SK-N-SH (cell line): ENCODE data around the gene ZFTA. TPM values are rescaled to one million over a fixed set of nuclear protein-coding genes. Genes with fewer than 3 reads are reported as not detected.

Experiments
- CTCF ChIA-PET: fragments of 300-600, 350-600 bp; formaldehyde crosslinking; extraction: SDS; loops from one replicate; lab custom pipeline; 2021; lab: Yijun Ruan, JAX
- POLR2A ChIA-PET: fragments of 350-600 bp; sonication (Branson Sonifier 250); formaldehyde crosslinking; extraction: SDS; loops from one replicate; lab custom pipeline; 2020; ENCODE audit warnings: antibody characterized with exemption, inconsistent platforms; lab: Yijun Ruan, JAX
- DNase-seq: peaks from one replicate; pipeline ENCODE4 v3.0.0; 2012
- H2AFZ ChIP-seq: fragments of 200-600 bp; sonication (generic); 2 replicates; pipeline ENCODE4 v1.8.1; 2016; ENCODE audit warnings: antibody characterized with exemption, mild to moderate bottlenecking, low read depth
- H3F3A ChIP-seq: fragments of 200-600 bp; sonication (generic); replicated peaks from 2 replicates; pipeline ENCODE3; 2016; ENCODE audit warnings: antibody characterized with exemption, mild to moderate bottlenecking; ENCODE audit not compliant: insufficient read depth
- H3K27ac ChIP-seq, 2 experiments: fragments of 200-500 bp in 1 of 2; fragments of 200-600 bp in 1 of 2; sonication (Bioruptor generic) in 1 of 2; sonication (generic), shearing (Covaris generic) in 1 of 2; 2 replicates each; pipeline versions ENCODE4 v1.5.1 to v1.6.1; 2014 to 2016; ENCODE audit warnings: low read depth in 2 of 2, inconsistent platforms in 1 of 2, low read length in 1 of 2, mild to moderate bottlenecking in 1 of 2, mixed read lengths in 1 of 2
- H3K27me3 ChIP-seq: fragments of 200-600 bp; sonication (generic), shearing (Covaris generic); 2 replicates; pipeline ENCODE4 v1.6.1; 2016; ENCODE audit warnings: mixed run types; ENCODE audit not compliant: insufficient read depth
- H3K36me3 ChIP-seq, 2 experiments: fragments of 200-500 bp in 1 of 2; fragments of 200-600 bp in 1 of 2; sonication (Bioruptor generic) in 1 of 2; sonication (generic) in 1 of 2; replicated peaks in 1 of 2; 2 replicates each; pipeline versions ENCODE3 to v1.5.1; 2014 to 2016; ENCODE audit warnings: low read length in 1 of 2, mild to moderate bottlenecking in 1 of 2; ENCODE audit not compliant: insufficient read depth in 2 of 2, control insufficient read depth in 1 of 2
- H3K4me1 ChIP-seq, 2 experiments: fragments of 200-500 bp in 1 of 2; fragments of 200-600 bp in 1 of 2; sonication (Bioruptor generic) in 1 of 2; sonication (generic), shearing (Covaris generic) in 1 of 2; 2 replicates each; pipeline versions ENCODE4 v1.5.1 to v1.6.1; 2014 to 2016; ENCODE audit warnings: low read depth in 1 of 2, low read length in 1 of 2, mixed run types in 1 of 2; ENCODE audit not compliant: insufficient read depth in 2 of 2, control insufficient read depth in 1 of 2
- H3K4me2 ChIP-seq: fragments of 200-600 bp; sonication (generic), shearing (Covaris generic); 2 replicates; pipeline ENCODE4 v1.6.1; 2017; ENCODE audit warnings: mixed run types
- H3K4me3 ChIP-seq, 2 experiments: fragments of 200-500 bp in 1 of 2; fragments of 200-600 bp in 1 of 2; sonication (Bioruptor generic) in 1 of 2; sonication (generic), shearing (Covaris generic) in 1 of 2; 2 replicates each; pipeline versions ENCODE4 v1.5.1 to v1.8.1; 2014 to 2016; ENCODE audit warnings: low read depth in 2 of 2, inconsistent platforms in 1 of 2, low read length in 1 of 2, mild to moderate bottlenecking in 1 of 2, mixed read lengths in 1 of 2, moderate library complexity in 1 of 2
- H3K79me2 ChIP-seq: fragments of 200-600 bp; sonication (generic); 2 replicates; pipeline ENCODE4 v1.8.1; 2017; ENCODE audit warnings: mild to moderate bottlenecking; ENCODE audit not compliant: insufficient read depth
- H3K9ac ChIP-seq: fragments of 200-600 bp; sonication (generic); 2 replicates; pipeline ENCODE4 v1.6.1; 2017; ENCODE audit warnings: mixed run types
- H3K9me2 ChIP-seq: fragments of 200-600 bp; sonication (generic); 2 replicates; pipeline ENCODE4 v1.6.1; 2017; ENCODE audit warnings: mixed run types
- H3K9me3 ChIP-seq: fragments of 200-600 bp; sonication (generic); 2 replicates; pipeline ENCODE4 v1.6.1; 2017; ENCODE audit warnings: mixed run types, mild to moderate bottlenecking, moderate library complexity
- H4K20me1 ChIP-seq: fragments of 200-600 bp; sonication (generic); 2 replicates; pipeline ENCODE4 v1.6.1; 2017; ENCODE audit warnings: mild to moderate bottlenecking, mixed run types; ENCODE audit not compliant: insufficient read depth
- EZH2phosphoT487 ChIP-seq: fragments of 200-600 bp; sonication (generic); IDR thresholded peaks from 2 replicates; pipeline ENCODE4 v1.6.1; 2017; ENCODE audit warnings: low read depth, mixed run types, mild to moderate bottlenecking, antibody characterized with exemption, moderate library complexity, borderline replicate concordance
- FOSL2 ChIP-seq: IDR thresholded peaks from 2 replicates; pipeline ENCODE4 v1.4.0; 2012; ENCODE audit warnings: low read depth, mild to moderate bottlenecking, moderate library complexity, borderline replicate concordance
- FOXM1 ChIP-seq: IDR thresholded peaks from 2 replicates; pipeline ENCODE4 v1.4.0; 2012; ENCODE audit warnings: low read depth, mild to moderate bottlenecking
- GATA2 ChIP-seq: sonication (generic); formaldehyde crosslinking; IDR thresholded peaks from 2 replicates; pipeline ENCODE4 v1.5.0; 2020; ENCODE audit warnings: mild to moderate bottlenecking, missing genetic modification reagents
- MEF2A ChIP-seq: IDR thresholded peaks from 2 replicates; pipeline ENCODE4 v1.4.0; 2012; ENCODE audit warnings: low read depth, borderline replicate concordance
- POLR2AphosphoS5 ChIP-seq: IDR thresholded peaks from 2 replicates; pipeline ENCODE4 v1.6.1; 2012; ENCODE audit warnings: low read depth, low read length
- REST ChIP-seq: IDR thresholded peaks from 2 replicates; pipeline ENCODE4 v1.6.1; 2012; ENCODE audit warnings: mild to moderate bottlenecking, low read depth, low read length, moderate library complexity
- RFX5 ChIP-seq: IDR thresholded peaks from 2 replicates; pipeline ENCODE4 v1.6.1; 2012; ENCODE audit warnings: mild to moderate bottlenecking, improper control_type of control experiment, low read length
- SIN3A ChIP-seq: IDR thresholded peaks from 2 replicates; pipeline ENCODE4 v1.6.1; 2012; ENCODE audit warnings: low read depth, mild to moderate bottlenecking, low read length, moderate library complexity, borderline replicate concordance
- SMC3 ChIP-seq: IDR thresholded peaks from 2 replicates; pipeline ENCODE4 v1.6.1; 2012; ENCODE audit warnings: low read depth, low read length, improper control_type of control experiment
- USF1 ChIP-seq: IDR thresholded peaks from 2 replicates; pipeline ENCODE4 v1.4.0; 2012; ENCODE audit warnings: low read depth, borderline replicate concordance
- YY1 ChIP-seq: IDR thresholded peaks from 2 replicates; pipeline ENCODE4 v1.4.0; 2012; ENCODE audit warnings: low read depth, mild to moderate bottlenecking
- WGBS: methylation state at CpG from one replicate; pipeline ENCODE4 v1.1.6; 2017; ENCODE audit warnings: low lambda C conversion rate; 5-methylcytosine and 5-hydroxymethylcytosine counted together
- polyA plus RNA-seq, 3 experiments: library from polyadenylated mRNA; depleted of rRNA; stranded (reverse); fragments of >200 nt; gene quantifications; 2 replicates each; pipeline ENCODE4 v1.2.3, GENCODE V29; 2012
- TF ChIP-seq, protein P1 (sequence below): fragments of 150-350 bp; IDR thresholded peaks from 2 replicates; pipeline ENCODE4 v1.6.1; 2017; ENCODE audit warnings: antibody characterized with exemption, low read length, low read depth, borderline replicate concordance
- TF ChIP-seq, protein P2 (sequence below): IDR thresholded peaks from 2 replicates; pipeline ENCODE4; 2012

ZFTA gene
- polyA plus RNA-seq, 1 of the 3 experiments (the other 2 are of a cell fraction), result 8.7 TPM

GRCh38 chr11:63793161-63793560 is 24.6 kb upstream of the ZFTA start:
- H3K4me3 ChIP-seq, result no peak overlapping the region
- no peak overlapping the region for H3K27ac ChIP-seq
- TF ChIP-seq USF1 (no peak), RFX5 (no peak), EZH2phosphoT487 (no peak), FOXM1 (no peak)
- no peaks in the 10 kb centered on the region for H3F3A ChIP-seq
- ChIA-PET CTCF (no interaction called here), POLR2A (no interaction called here)
- no peaks in the 10 kb centered on the region for H3K9me2 ChIP-seq
- H3K4me2 ChIP-seq, result no peak overlapping the region
- no peaks in the 10 kb centered on the region for H3K79me2 ChIP-seq
- DNase-seq, result no peak
- H3K36me3 ChIP-seq, result peaks cover 0 to 4% of the 10 kb centered on the region in 2 experiments
- no peak overlapping the region for H3K9ac ChIP-seq
- H3K9me3 ChIP-seq, result no peaks in the 10 kb centered on the region
- H3K4me1 ChIP-seq, result no peaks in the 10 kb centered on the region
- no peaks in the 10 kb centered on the region for H4K20me1 ChIP-seq
- no peaks in the 10 kb centered on the region for H3K27me3 ChIP-seq
- no peak overlapping the region for H2AFZ ChIP-seq

GRCh38 chr11:63791495-63792167 is 23.1 kb upstream of the ZFTA start:
- no peak overlapping the region for H2AFZ ChIP-seq
- no peak overlapping the region for H3K27ac ChIP-seq
- H3K9me2 ChIP-seq, result no peaks in the 10 kb centered on the region
- no peaks in the 10 kb centered on the region for H3K79me2 ChIP-seq
- H4K20me1 ChIP-seq, result no peaks in the 10 kb centered on the region
- no peaks in the 10 kb centered on the region for H3K4me1 ChIP-seq
- no peak overlapping the region for H3K4me2 ChIP-seq
- no peaks in the 10 kb centered on the region for H3K9me3 ChIP-seq
- H3K9ac ChIP-seq, result no peak overlapping the region
- WGBS, result 79% methylated on average over 6 of the region's 6 CpGs
- ChIA-PET POLR2A (no interaction called here), CTCF (no interaction called here)
- no peak overlapping the region for H3K4me3 ChIP-seq
- H3F3A ChIP-seq, result no peaks in the 10 kb centered on the region
- no peaks in the 10 kb centered on the region for H3K27me3 ChIP-seq
- no peak for DNase-seq
- TF ChIP-seq, protein P1, sequence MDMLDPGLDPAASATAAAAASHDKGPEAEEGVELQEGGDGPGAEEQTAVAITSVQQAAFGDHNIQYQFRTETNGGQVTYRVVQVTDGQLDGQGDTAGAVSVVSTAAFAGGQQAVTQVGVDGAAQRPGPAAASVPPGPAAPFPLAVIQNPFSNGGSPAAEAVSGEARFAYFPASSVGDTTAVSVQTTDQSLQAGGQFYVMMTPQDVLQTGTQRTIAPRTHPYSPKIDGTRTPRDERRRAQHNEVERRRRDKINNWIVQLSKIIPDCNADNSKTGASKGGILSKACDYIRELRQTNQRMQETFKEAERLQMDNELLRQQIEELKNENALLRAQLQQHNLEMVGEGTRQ, result no peak
- TF ChIP-seq MEF2A, result no peak
- TF ChIP-seq, protein P2, sequence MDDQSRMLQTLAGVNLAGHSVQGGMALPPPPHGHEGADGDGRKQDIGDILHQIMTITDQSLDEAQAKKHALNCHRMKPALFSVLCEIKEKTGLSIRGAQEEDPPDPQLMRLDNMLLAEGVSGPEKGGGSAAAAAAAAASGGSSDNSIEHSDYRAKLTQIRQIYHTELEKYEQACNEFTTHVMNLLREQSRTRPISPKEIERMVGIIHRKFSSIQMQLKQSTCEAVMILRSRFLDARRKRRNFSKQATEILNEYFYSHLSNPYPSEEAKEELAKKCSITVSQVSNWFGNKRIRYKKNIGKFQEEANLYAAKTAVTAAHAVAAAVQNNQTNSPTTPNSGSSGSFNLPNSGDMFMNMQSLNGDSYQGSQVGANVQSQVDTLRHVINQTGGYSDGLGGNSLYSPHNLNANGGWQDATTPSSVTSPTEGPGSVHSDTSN, result no peak
- TF ChIP-seq POLR2AphosphoS5, result no peak
- TF ChIP-seq GATA2, result no peak
- no peak for TF ChIP-seq YY1
- no peak for TF ChIP-seq SIN3A
- TF ChIP-seq REST, result no peak
- TF ChIP-seq SMC3, result no peak
- no peak for TF ChIP-seq FOSL2
- TF ChIP-seq USF1, result no peak
- H3K36me3 ChIP-seq, result peaks cover 0 to 4% of the 10 kb centered on the region in 2 experiments
